ENCODE results near the gene HMGCLL1.

Gene HMGCLL1

GRCh38 chr6:55443238-55444134 is 135.5 kb downstream of the HMGCLL1 start:
- no peak for DNase-seq (ENCODE audit: low read depth in 2 of 2)

- DNase-seq (ENCODE audit: low read depth in 2 of 2) = no peak
Measured at GRCh38 chr6:55438203-55438602, 140.8 kb downstream of the HMGCLL1 start.

GRCh38 chr6:55437141-55437540 is 141.9 kb downstream of the HMGCLL1 start:
- no peak for DNase-seq (ENCODE audit: low read depth in 2 of 2)

GRCh38 chr6:55433446-55434130 is 145.4 kb downstream of the HMGCLL1 start:
- DNase-seq (ENCODE audit: low read depth in 2 of 2) = no peak

- no peak for DNase-seq (ENCODE audit: low read depth in 2 of 2)
Measured at GRCh38 chr6:55423933-55424332, 155.1 kb downstream of the HMGCLL1 start.

- DNase-seq (ENCODE audit: low read depth in 2 of 2) = no peak
Measured at GRCh38 chr6:55410674-55411073, 168.3 kb downstream of the HMGCLL1 start.

- no peak for DNase-seq (ENCODE audit: low read depth in 2 of 2)
Measured at GRCh38 chr6:55405474-55406235, 173.3 kb downstream of the HMGCLL1 start.

GRCh38 chr6:55399351-55399750 is 179.6 kb downstream of the HMGCLL1 start:
- no peak for DNase-seq (ENCODE audit: low read depth in 2 of 2)

GRCh38 chr6:55397986-55398385 is 181.0 kb downstream of the HMGCLL1 start:
- DNase-seq (ENCODE audit: low read depth in 2 of 2) = no peak

GRCh38 chr6:55395871-55396270 is 183.1 kb downstream of the HMGCLL1 start:
- DNase-seq (ENCODE audit: low read depth in 2 of 2) = no peak

- DNase-seq (ENCODE audit: low read depth in 2 of 2) = no peak
Measured at GRCh38 chr6:55388211-55388610, 190.8 kb downstream of the HMGCLL1 start.
